ENCODE data around the gene OSBPL10. TPM values are rescaled to one million over a fixed set of nuclear protein-coding genes. Genes with fewer than 3 reads are reported as not detected.
A peak's percentile ranks its signal among the peaks of the same experiment; 100 is the strongest.

The OSBPL10 gene
- total RNA-seq, 1 donor from 2014 or later, result 27.8 TPM

DNA sequence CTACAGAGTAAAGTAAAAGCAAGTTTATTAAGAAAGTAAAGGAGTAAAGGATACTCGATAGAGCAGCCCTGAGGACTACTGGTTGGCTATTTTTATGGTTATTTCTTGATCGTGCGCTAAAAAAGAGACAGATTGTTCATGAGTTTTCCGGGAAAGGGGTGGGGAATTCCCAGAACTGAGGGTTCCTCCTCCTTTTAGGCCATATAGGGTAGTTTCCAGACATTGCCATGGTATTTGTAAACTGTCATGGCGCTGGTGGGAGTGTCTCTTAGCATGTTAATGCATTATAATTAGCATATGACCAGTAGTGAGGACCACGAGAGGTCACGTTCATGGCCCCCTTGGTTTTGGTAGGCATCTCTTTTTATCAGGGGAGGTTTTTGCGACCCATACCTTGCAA, 213.1 kb downstream of the OSBPL10 start:
- Mint-ChIP-seq H3K36me3 (no peaks in the 10 kb centered on the region), H3K4me1 (peaks cover 43% of the 10 kb centered on the region), H3K9me3 (no peaks in the 10 kb centered on the region), H3K4me3 (no peak overlapping the region), H3K27ac (no peak overlapping the region), H3K27me3 (ENCODE audit: low read depth) (no peaks in the 10 kb centered on the region)
- no peak for DNase-seq (ENCODE audit: low spot score in 2 of 2, unreplicated experiment in 2 of 2)
- TF ChIP-seq, protein P1, sequence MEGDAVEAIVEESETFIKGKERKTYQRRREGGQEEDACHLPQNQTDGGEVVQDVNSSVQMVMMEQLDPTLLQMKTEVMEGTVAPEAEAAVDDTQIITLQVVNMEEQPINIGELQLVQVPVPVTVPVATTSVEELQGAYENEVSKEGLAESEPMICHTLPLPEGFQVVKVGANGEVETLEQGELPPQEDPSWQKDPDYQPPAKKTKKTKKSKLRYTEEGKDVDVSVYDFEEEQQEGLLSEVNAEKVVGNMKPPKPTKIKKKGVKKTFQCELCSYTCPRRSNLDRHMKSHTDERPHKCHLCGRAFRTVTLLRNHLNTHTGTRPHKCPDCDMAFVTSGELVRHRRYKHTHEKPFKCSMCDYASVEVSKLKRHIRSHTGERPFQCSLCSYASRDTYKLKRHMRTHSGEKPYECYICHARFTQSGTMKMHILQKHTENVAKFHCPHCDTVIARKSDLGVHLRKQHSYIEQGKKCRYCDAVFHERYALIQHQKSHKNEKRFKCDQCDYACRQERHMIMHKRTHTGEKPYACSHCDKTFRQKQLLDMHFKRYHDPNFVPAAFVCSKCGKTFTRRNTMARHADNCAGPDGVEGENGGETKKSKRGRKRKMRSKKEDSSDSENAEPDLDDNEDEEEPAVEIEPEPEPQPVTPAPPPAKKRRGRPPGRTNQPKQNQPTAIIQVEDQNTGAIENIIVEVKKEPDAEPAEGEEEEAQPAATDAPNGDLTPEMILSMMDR (IDR thresholded peaks at IDR 0.05; ENCODE audit: unreplicated experiment), result no peak

DNA sequence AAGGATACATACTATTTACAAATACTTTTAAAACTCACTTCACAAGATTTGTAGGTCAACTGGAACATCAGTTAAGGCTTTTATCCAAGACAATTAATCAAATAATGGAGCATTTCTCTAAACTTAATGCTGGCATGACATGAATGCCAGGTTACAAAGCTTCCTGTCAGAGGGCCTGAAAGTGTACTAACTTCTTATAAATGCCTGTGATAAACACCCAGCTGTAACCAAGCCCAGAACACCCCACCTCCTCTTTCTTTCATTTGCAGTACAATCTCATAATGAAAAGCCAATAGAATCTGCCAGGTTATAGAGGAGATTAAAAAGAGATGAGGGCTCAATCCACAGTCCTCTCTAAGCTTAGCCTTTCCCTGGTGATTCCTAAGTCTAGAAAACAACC, 214.4 kb downstream of the OSBPL10 start:
- peaks cover 49% of the 10 kb centered on the region for H3K4me1 Mint-ChIP-seq
- TF ChIP-seq, protein P1 (IDR thresholded peaks at IDR 0.05; ENCODE audit: unreplicated experiment), result no peak
- H3K36me3 Mint-ChIP-seq, result no peaks in the 10 kb centered on the region
- H3K9me3 Mint-ChIP-seq, result no peaks in the 10 kb centered on the region
- no peak overlapping the region for H3K27ac Mint-ChIP-seq
- no peak overlapping the region for H3K4me3 Mint-ChIP-seq
- H3K27me3 Mint-ChIP-seq (ENCODE audit: low read depth), result no peaks in the 10 kb centered on the region
- no peak for DNase-seq (ENCODE audit: low spot score in 2 of 2, unreplicated experiment in 2 of 2)

DNA sequence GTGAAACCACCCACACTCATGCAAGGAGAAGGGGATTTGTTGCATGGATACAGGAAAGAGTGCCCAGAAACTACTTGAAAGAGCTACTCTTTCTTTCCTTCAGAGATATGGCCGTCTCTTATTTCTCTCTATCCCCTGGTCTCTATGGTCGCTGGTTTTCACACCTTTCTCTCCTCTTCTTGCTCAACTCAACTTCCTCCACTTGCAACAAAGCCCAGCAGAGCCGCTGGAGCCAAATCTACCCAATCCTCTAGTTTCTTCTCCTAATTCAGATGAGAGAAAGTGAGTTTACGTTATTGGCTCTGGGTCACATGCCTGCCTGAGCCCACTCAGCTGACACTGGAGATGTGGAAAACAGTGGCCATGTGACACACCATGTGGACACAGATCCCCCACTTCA, 215.2 kb downstream of the OSBPL10 start:
- no peak overlapping the region for H3K27ac Mint-ChIP-seq

DNA sequence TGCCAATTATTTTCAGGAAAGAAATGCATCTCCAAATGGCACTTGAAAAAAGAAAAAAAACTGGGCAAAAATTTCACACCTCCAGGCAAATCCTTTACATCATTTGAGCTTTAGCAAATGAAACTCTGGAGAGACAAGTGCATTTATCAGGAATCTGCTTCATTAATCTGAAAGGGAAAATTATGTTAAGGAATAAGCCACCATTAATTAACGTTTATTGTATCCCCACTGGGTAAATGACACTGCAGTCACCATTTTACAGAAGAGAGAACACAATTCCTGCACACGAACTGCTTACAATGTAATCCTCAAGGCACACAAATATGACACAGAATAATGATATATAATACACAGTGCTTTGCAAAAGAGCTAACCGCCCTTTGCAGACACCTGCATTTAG, 217.3 kb downstream of the OSBPL10 start:
- no peak overlapping the region for H3K27ac Mint-ChIP-seq
- no peak for DNase-seq (ENCODE audit: low spot score in 2 of 2, unreplicated experiment in 2 of 2)
- H3K27me3 Mint-ChIP-seq (ENCODE audit: low read depth), result no peaks in the 10 kb centered on the region
- TF ChIP-seq, protein P1 (IDR thresholded peaks at IDR 0.05; ENCODE audit: unreplicated experiment), result no peak
- peaks cover under 1% of the 10 kb centered on the region for H3K36me3 Mint-ChIP-seq
- H3K4me3 Mint-ChIP-seq, result no peak overlapping the region
- H3K9me3 Mint-ChIP-seq, result no peaks in the 10 kb centered on the region
- peaks cover 54% of the 10 kb centered on the region for H3K4me1 Mint-ChIP-seq

More for the DNA sequence above, 215.2 kb downstream of the OSBPL10 start:
- TF ChIP-seq, protein P1 (IDR thresholded peaks at IDR 0.05; ENCODE audit: unreplicated experiment), result no peak
- Mint-ChIP-seq H3K27me3 (ENCODE audit: low read depth) (no peaks in the 10 kb centered on the region), H3K9me3 (no peaks in the 10 kb centered on the region), H3K4me1 (peaks cover 49% of the 10 kb centered on the region), H3K4me3 (no peak overlapping the region), H3K36me3 (no peaks in the 10 kb centered on the region)
- no peak for DNase-seq (ENCODE audit: low spot score in 2 of 2, unreplicated experiment in 2 of 2)

DNA sequence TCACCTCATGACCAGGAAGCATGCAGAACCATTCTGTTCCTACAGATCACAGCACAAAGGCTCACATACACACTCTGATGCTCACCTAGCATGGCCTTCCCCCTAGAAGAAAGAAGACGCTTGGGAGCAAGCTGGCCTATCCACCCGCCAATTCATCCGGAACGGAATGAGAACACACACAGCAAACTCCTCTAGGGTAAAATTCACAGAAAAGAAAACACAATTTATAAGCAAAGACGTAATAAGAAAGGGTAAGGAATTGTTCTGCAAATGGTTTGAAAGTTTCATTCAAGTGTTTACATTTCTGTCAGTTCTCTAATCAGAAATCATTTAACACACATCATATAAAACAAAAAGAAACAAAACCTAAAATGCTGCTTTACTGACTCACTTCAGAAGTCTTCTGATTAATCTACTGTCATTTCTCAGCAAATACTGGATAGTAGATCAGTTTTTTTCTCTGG, 218.1 kb downstream of the OSBPL10 start:
- Mint-ChIP-seq H3K36me3 (peaks cover 6% of the 10 kb centered on the region), H3K9me3 (peaks cover 6% of the 10 kb centered on the region), H3K4me1 (peaks cover 57% of the 10 kb centered on the region), H3K27ac (peak overlapping the region; percentile 37), H3K4me3 (no peak overlapping the region), H3K27me3 (ENCODE audit: low read depth) (no peaks in the 10 kb centered on the region)
- TF ChIP-seq, protein P1 (IDR thresholded peaks at IDR 0.05; ENCODE audit: unreplicated experiment), result no peak
- no peak for DNase-seq (ENCODE audit: low spot score in 2 of 2, unreplicated experiment in 2 of 2)

All from mesothelial cell of epicardium (in vitro differentiated cells).